Fibroblast of skin of abdomen (primary cell): ENCODE results near the gene MYO1H.
"Not testable (repeated sequence)": the region's sequence is repeated elsewhere in the genome, so short reads cannot be mapped to it uniquely, and the experiment has no call there.

Source experiments
- DNase-seq: peaks from one replicate; pipeline ENCODE4 v3.0.0-alpha.2; 2013

The MYO1H gene

GRCh38 chr12:109346920-109347319 is 780 bp upstream of the MYO1H start:
- DNase-seq = no peak

GRCh38 chr12:109352184-109352583 is 4.5 kb downstream of the MYO1H start:
- DNase-seq = no peak

DNA sequence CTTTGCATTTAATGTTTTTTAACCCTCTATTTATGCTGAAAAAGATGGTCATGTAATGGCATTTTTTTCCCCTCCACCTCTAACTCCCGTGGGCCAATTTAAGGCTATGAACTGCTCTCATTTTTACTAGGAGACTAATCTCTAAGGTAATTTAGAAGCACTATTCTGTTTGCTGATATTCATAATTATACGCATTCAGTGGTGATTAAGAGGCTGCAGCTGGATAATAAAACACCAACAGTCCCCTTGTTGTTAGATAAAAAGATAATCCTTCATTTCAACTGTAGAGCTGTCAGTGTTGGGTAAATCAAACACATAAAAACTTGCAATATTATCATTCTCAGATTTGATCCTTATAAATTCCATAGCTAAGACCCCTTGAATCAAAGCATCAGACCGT is 8.9 kb downstream of the MYO1H start:
- no peak for DNase-seq

DNA sequence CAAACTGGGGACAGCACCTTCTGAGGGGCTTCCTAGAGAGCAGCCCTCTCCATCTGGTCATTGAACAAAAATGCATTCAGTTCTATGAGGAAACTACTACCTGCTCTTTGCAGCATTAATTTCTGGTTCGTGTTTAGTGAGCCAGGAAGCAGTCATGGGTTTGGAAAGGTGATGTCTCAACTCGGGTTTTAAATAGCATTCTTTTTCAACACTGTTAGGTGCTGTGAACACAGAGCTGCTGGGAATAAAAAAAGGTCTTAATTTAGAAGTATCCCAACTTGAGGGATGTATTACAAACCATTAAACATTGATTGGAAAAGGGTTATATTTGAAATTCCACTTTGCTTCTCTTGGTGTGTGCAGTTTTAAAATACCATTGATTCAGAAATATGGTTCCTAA is 9.3 kb downstream of the MYO1H start:
- DNase-seq = no peak

DNA sequence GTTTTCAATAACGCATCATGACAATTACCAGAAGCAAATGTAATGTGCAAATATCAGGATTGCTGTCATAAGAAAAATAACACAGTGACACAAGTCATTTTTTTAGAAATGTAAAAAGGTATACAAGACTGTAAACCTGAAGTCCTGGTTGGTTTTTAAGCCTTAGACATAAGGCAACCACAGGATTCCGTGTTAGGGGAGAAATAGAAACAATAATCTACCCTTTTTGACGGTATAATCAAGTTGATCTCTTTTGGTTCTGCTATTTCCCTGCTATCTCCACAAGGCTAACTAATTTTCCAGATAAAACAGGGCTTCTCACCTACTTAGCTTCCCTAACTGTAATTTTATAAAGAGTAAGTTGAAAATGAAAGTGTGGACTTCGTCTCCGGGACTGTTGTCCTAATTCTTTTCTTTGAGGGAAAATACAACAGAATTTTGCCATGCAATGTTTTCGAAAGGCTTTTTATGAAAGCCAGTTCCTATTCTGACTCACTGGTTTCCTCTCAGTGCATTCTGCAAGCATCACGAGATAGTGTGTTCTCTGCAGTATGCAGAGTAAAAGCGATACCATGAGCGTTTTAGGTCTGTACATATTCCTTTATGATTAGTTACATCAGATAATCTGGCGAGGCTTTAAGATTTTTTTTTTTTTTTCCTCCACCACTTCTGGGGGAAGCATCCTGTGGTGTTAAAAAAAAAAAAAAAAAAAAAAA is 10.6 kb downstream of the MYO1H start:
- no peak for DNase-seq

- no peak for DNase-seq
These were observed 11.5 kb downstream of the MYO1H start for GRCh38 chr12:109359131-109359690.

DNA sequence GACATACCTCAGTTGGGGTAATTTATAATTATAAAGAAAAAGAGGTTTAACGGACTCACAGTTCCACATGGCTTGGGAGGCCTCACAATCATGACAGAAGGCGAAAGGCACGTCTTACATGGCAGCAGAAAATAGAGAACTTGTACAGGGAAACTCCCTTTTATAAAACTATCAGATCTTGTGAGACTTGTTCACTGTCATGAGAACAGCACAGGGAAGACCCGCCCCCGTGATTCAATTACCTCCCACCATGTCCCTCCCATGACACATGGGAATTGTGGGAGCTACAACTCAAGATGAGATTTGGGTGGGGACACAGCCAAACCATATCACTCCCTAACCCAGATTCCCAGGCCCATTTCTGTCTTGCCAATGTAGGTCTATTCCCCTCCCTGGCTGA is 22.1 kb downstream of the MYO1H start:
- no peak for DNase-seq

GRCh38 chr12:109377139-109377685 is 29.5 kb downstream of the MYO1H start:
- no peak for DNase-seq

DNA sequence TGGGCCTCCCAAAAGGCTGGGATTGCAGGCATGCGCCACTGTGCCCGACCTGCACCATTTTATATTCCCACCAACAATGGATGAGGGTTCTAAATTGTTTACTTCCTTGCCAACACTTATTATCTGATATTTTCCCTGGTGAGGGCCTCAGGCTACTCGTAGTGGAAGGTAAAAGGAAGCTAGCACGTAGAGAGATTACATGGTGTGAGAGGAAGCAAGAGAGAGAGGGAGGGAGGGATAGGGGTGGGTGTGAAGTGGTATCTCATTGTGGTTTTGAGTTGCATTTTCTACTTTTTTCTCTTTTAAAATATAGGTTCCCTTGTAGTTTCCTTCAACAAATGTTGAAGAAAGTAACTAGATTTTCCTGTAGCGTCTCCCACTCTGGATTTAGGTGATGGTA is 30.9 kb downstream of the MYO1H start:
- DNase-seq = no peak

GRCh38 chr12:109382031-109382430 is 34.3 kb downstream of the MYO1H start:
- DNase-seq = no peak

DNA sequence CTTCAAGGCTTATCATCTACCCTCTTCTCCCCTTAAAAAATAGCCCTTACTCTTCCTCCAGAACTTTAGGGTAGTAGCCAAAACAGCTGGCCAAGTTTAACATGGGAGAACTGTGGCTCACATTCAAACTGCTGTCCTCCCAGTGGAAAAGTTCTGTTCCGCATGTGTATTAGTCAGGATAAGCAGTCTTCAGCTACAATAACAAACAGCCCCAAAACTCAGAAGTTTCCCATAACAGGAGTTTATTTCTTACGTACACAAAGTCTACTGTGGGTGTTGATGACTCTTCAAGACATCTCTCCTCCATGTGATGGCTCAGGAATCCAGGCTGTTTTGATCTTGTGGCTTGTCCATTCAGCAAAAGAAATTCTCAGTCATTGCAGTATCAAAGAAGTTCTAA is 35.5 kb downstream of the MYO1H start:
- no peak for DNase-seq

- peak; percentile 38 for DNase-seq
These were observed 37.8 kb downstream of the MYO1H start for GRCh38 chr12:109385339-109386058.

DNA sequence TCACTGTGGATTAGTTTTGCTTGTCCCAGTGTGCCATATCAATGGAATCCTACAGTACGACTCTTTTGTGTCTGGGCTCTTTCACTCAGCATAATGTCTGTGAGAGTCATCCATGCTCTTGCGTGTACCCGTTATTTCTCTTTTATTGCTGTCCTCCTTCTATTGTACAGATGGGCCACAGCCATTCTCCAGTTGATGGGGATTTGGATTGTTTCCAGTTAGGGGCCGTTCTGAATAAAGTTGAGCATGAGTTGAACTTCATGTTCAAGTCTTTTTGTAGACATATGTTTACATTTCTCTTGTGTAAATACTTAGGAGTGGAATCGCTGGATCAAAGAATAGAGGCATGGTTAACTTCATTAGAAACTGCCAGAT is 38.3 kb downstream of the MYO1H start:
- DNase-seq = no peak

DNA sequence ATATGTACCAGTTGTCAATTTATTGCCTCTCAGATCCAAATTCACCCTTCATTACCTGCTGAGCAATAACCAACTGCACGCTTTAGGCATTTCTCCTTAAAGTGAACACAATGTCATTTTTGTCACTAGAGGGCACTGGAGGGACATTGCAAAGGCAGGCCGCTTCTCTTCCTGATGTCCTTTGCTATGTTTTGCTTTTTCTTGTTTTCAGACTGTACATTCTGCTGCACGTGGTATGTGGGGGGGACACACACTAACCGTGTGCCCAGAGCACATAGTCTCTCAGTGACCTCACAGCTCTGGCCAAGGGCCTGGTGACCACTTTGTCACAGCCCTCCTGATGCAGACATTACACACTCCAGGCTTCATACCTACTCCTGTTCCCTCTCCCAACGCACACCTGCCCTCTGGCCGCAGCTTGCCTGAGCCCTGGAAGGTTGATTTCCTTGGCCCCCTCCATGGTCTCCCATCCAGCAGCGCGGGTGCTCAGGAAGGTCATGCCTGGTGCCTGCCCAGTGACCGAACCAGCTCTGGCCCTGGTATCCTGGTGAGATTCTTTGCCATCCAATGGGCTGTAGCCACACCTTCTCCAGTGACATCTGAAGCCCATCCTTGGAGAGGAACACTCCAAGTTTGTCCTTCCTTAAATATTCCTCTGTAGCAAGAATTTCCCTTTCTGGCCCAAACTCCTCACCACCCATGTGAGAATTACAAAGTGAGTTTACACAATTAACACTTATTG is 39.9 kb downstream of the MYO1H start:
- DNase-seq = peak; percentile 17

- no peak for DNase-seq
These were observed 40.5 kb downstream of the MYO1H start for GRCh38 chr12:109388167-109388563.

DNA sequence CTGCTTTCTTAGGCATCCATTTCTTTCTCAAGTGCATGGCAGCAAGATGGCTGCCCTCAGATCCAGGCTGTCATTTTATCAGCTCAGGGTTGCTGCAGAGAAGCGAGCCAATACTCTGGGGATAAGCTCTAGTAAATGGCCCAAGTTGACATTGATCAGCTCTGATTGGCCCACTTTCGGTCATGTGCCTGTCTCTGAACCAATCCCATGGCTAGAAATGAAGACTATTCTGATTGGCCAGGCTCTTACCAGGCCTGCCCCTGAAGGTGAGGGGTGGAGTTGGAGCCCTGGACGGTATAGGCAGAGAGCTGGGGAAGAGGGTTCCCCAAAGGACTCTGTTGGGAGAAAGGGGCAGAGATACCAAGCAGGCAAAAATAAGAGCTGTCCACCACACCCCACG is 41.4 kb downstream of the MYO1H start:
- DNase-seq = no peak

GRCh38 chr12:109393437-109394345 is 46.0 kb downstream of the MYO1H start:
- peak; percentile 45 for DNase-seq

- DNase-seq = no peak
These were observed 47.2 kb downstream of the MYO1H start for GRCh38 chr12:109394891-109395290.

DNA sequence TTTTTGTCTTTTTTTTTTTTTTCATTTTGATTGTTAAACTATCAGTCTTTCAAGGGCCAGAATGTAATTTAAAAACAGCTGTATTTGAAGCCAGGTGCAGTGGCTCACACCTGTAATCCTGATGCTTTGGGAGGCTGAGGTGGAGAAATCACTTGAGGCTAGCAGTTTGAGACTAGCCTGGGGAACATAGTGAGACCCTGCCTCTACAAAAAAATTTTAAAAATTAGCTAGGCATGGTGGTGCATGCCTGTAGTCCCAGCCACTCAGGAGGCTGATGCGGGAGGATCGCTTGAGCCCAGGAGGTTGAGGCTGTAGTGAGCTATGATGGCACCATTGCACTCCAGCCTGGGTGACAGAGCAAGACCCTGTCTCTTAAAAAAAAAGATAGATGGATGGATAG is 57.1 kb downstream of the MYO1H start:
- DNase-seq = not testable (repeated sequence)

DNA sequence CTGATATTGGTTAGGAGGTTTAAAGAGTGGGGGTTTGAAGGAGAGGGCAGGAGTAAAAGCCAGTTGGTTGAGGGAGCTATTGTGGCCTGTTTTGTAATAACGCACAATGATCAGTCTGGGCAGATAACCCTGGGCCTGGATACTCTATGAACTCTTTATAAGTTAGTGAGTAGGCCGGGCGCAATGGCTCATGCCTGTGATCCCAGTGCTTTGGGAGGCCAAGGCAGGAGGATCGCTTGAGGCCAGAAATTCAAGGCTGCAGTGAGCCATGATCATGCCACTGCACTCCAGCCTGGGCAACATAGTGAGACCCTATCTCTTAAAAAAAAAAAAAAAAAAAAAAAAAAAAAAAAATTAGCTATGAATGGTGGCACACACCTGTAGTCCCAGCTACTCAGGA is 58.4 kb downstream of the MYO1H start:
- DNase-seq = not testable (repeated sequence)

- no peak for DNase-seq
These were observed 71.3 kb downstream of the MYO1H start for GRCh38 chr12:109418848-109419480.
